HepG2 (cell line): ENCODE data around the gene RPAP3.

Source experiments
- CTCF ChIP-seq: sonication (generic); formaldehyde crosslinking; IDR thresholded peaks from 2 replicates; pipeline ENCODE4 v1.5.0; 2020; ENCODE audit warnings: mild to moderate bottlenecking, missing genetic modification reagents, moderate library complexity
- DMTF1 ChIP-seq: sonication (generic); formaldehyde crosslinking; IDR thresholded peaks from 2 replicates; pipeline ENCODE4 v1.4.0; 2020; ENCODE audit warnings: mild to moderate bottlenecking, missing genetic modification reagents
- EP300 ChIP-seq, 3 experiments: sonication (generic) in 1 of 3; formaldehyde crosslinking in 1 of 3; IDR thresholded peaks; 2 replicates each; pipeline versions ENCODE4 v1.5.1 to v1.6.1; 2011 to 2020; ENCODE audit warnings: low read depth in 2 of 3, low read length in 2 of 3, borderline replicate concordance in 1 of 3, improper control_type of control experiment in 1 of 3, mild to moderate bottlenecking in 1 of 3, missing genetic modification reagents in 1 of 3, moderate library complexity in 1 of 3
- GFI1 ChIP-seq: sonication (generic); formaldehyde crosslinking; IDR thresholded peaks from 2 replicates; pipeline ENCODE4 v1.5.0; 2020; ENCODE audit warnings: missing genetic modification reagents, mild to moderate bottlenecking, borderline replicate concordance
- JUN ChIP-seq: sonication (generic); formaldehyde crosslinking; IDR thresholded peaks from 2 replicates; pipeline ENCODE4 v1.4.0; 2020; ENCODE audit warnings: mild to moderate bottlenecking, missing genetic modification reagents
- NCOA1 ChIP-seq: sonication (generic); formaldehyde crosslinking; IDR thresholded peaks from 2 replicates; pipeline ENCODE4 v1.9.0; 2021; ENCODE audit warnings: missing genetic modification reagents
- POLR2A ChIP-seq, 2 experiments: IDR thresholded peaks; 2 replicates each; pipeline ENCODE4 v1.6.1; 2011; ENCODE audit warnings: low read depth in 2 of 2, low read length in 2 of 2, mild to moderate bottlenecking in 1 of 2, moderate library complexity in 1 of 2; ENCODE audit not compliant: insufficient read depth in 1 of 2
- RAD21 ChIP-seq: fragments of 450-650 bp; formaldehyde crosslinking; IDR thresholded peaks from 2 replicates; pipeline ENCODE4 v1.5.0; 2020; ENCODE audit warnings: mild to moderate bottlenecking
- TIGD3 ChIP-seq: sonication (generic); formaldehyde crosslinking; IDR thresholded peaks from 2 replicates; pipeline ENCODE4 v1.5.1; 2020; ENCODE audit warnings: mild to moderate bottlenecking, missing genetic modification reagents, borderline replicate concordance
- ZBTB33 ChIP-seq: sonication (generic); formaldehyde crosslinking; IDR thresholded peaks from 2 replicates; pipeline ENCODE4 v1.4.0; 2020; ENCODE audit warnings: missing genetic modification reagents
- ZFP36 ChIP-seq: fragments of 150-350 bp; IDR thresholded peaks from 2 replicates; pipeline ENCODE4 v1.6.1; 2018; ENCODE audit warnings: borderline replicate concordance, low read length, low read depth; ENCODE audit not compliant: partially characterized antibody
- ZFP36L2 ChIP-seq: sonication (generic); formaldehyde crosslinking; IDR thresholded peaks from 2 replicates; pipeline ENCODE4 v1.4.0; 2020; ENCODE audit warnings: missing genetic modification reagents

GRCh38 chr12:47742253-47742825 is 36.5 kb upstream of the RPAP3 start:
- no peak for TF ChIP-seq ZFP36L2 (CRISPR knock-in tag)
- TF ChIP-seq DMTF1: no peak
- no peak for TF ChIP-seq NCOA1
- TF ChIP-seq GFI1: no peak
- peak; percentile 89 for TF ChIP-seq CTCF (CRISPR knock-in tag)
- no peak for TF ChIP-seq POLR2A (IDR thresholded peaks at IDR 0.05; ENCODE audit: insufficient read depth in 1 of 2, low read depth in 2 of 2, low read length in 2 of 2)
- TF ChIP-seq ZBTB33 (CRISPR knock-in tag): no peak
- TF ChIP-seq TIGD3 (CRISPR knock-in tag): no peak
- TF ChIP-seq RAD21 (CRISPR knock-in tag): peak; percentile 72
- no peak for TF ChIP-seq EP300 (IDR thresholded peaks at IDR 0.05; ENCODE audit: low read depth in 2 of 2, low read length in 2 of 2)
- TF ChIP-seq EP300 (CRISPR knock-in tag; IDR thresholded peaks at IDR 0.05; ENCODE audit: borderline replicate concordance): no peak
- no peak for TF ChIP-seq JUN
- no peak for TF ChIP-seq ZFP36
